Hepatic stellate cell (primary cell): ENCODE measurements around the gene IGFBP6.
"Not testable (repeated sequence)": the region's sequence is repeated elsewhere in the genome, so short reads cannot be mapped to it uniquely, and the experiment has no call there.

Source experiments
- DNase-seq: peaks from one replicate; pipeline ENCODE4 v3.0.0; 2011; ENCODE audit warnings: low spot score

Gene IGFBP6

GRCh38 chr12:53070877-53071492 is 26.5 kb upstream of the IGFBP6 start:
- DNase-seq: no peak

- DNase-seq: no peak
Observed at GRCh38 chr12:53071591-53072551, 25.6 kb upstream of the IGFBP6 start.

- DNase-seq: no peak
Observed at GRCh38 chr12:53073881-53074280, 23.6 kb upstream of the IGFBP6 start.

GRCh38 chr12:53074283-53074998 is 23.0 kb upstream of the IGFBP6 start:
- DNase-seq: no peak

- DNase-seq: no peak
Observed at GRCh38 chr12:53074999-53075370, 22.5 kb upstream of the IGFBP6 start.

- no peak for DNase-seq
Observed at GRCh38 chr12:53076461-53076860, 21.0 kb upstream of the IGFBP6 start.

- DNase-seq: no peak
Observed at GRCh38 chr12:53077030-53077429, 20.4 kb upstream of the IGFBP6 start.

- DNase-seq: no peak
Observed at GRCh38 chr12:53078425-53079225, 18.8 kb upstream of the IGFBP6 start.

GRCh38 chr12:53079226-53080117 is 18.0 kb upstream of the IGFBP6 start, which contains the start of gene SPRYD3:
SPRYD3 (minus strand) TSS chr12:53079390; CDS start chr12:53079333, 57 bp downstream.
- peak; percentile 100 for DNase-seq

- no peak for DNase-seq
Observed at GRCh38 chr12:53082637-53083175, 14.8 kb upstream of the IGFBP6 start.

GRCh38 chr12:53086361-53086760 is 11.1 kb upstream of the IGFBP6 start:
- no peak for DNase-seq

GRCh38 chr12:53090105-53090504 is 7.4 kb upstream of the IGFBP6 start:
- no peak for DNase-seq

- DNase-seq: no peak
Observed at GRCh38 chr12:53090554-53090953, 6.9 kb upstream of the IGFBP6 start.

- no peak for DNase-seq
Observed at GRCh38 chr12:53091756-53092155, 5.7 kb upstream of the IGFBP6 start.

- no peak for DNase-seq
Observed at GRCh38 chr12:53093777-53094393, 3.6 kb upstream of the IGFBP6 start.

GRCh38 chr12:53094394-53094787 is 3.1 kb upstream of the IGFBP6 start:
- DNase-seq: no peak

GRCh38 chr12:53094796-53095595 is 2.5 kb upstream of the IGFBP6 start:
- DNase-seq: not testable (repeated sequence)

GRCh38 chr12:53095596-53095895 is 1.9 kb upstream of the IGFBP6 start:
- not testable (repeated sequence) for DNase-seq

GRCh38 chr12:53096089-53096741 is 1.3 kb upstream of the IGFBP6 start:
- DNase-seq: no peak
